HepG2 (cell line): Measurements from ENCODE around the gene CBX2. TPM values are rescaled to one million over a fixed set of nuclear protein-coding genes. Genes with fewer than 3 reads are reported as not detected.

Experiments used
- CEBPG ChIP-seq: IDR thresholded peaks from 2 replicates; pipeline ENCODE4 v1.6.1; 2016
- GTF2F1 ChIP-seq: fragments of 150-350 bp; IDR thresholded peaks from 2 replicates; pipeline ENCODE4 v1.6.1; 2014; ENCODE audit warnings: low read length
- HMGXB3 ChIP-seq: sonication (generic); formaldehyde crosslinking; IDR thresholded peaks from 2 replicates; pipeline ENCODE4 v1.4.0; 2020; ENCODE audit warnings: missing genetic modification reagents, borderline replicate concordance
- MAFK ChIP-seq, 2 experiments: IDR thresholded peaks in 1 of 2; conservative IDR thresholded peaks in 1 of 2; 2 replicates each; pipeline ENCODE4 v1.6.1; 2011; ENCODE audit warnings: improper control_type of control experiment in 2 of 2, low read length in 2 of 2
- NRL ChIP-seq: sonication (generic); formaldehyde crosslinking; IDR thresholded peaks from 2 replicates; pipeline ENCODE4 v1.5.0; 2020; ENCODE audit warnings: missing genetic modification reagents, mild to moderate bottlenecking, moderate library complexity, borderline replicate concordance
- PITX1 ChIP-seq: sonication (generic); formaldehyde crosslinking; IDR thresholded peaks from 2 replicates; pipeline ENCODE4 v1.5.1; 2020; ENCODE audit warnings: mild to moderate bottlenecking, missing genetic modification reagents
- RBM39 ChIP-seq: fragments of 200-400 bp; formaldehyde crosslinking; IDR thresholded peaks from one replicate; pipeline ENCODE4 v1.6.1; 2018; ENCODE audit warnings: antibody characterized with exemption, mild to moderate bottlenecking, low read depth, low read length; ENCODE audit not compliant: poor library complexity, severe bottlenecking
- TBX2 ChIP-seq: sonication (generic); formaldehyde crosslinking; IDR thresholded peaks from 2 replicates; pipeline ENCODE4 v1.5.0; 2020; ENCODE audit warnings: missing genetic modification reagents, mild to moderate bottlenecking, borderline replicate concordance
- U2AF2 ChIP-seq: fragments of 200-400 bp; formaldehyde crosslinking; IDR thresholded peaks from 2 replicates; pipeline ENCODE4 v1.6.1; 2017; ENCODE audit warnings: low read depth, mild to moderate bottlenecking, low read length
- ZNF235 ChIP-seq: sonication (generic); formaldehyde crosslinking; IDR thresholded peaks from 2 replicates; pipeline ENCODE4 v1.8.1; 2023; ENCODE audit warnings: mild to moderate bottlenecking, missing genetic modification reagents, borderline replicate concordance
- ZNF484 ChIP-seq: sonication (generic); formaldehyde crosslinking; IDR thresholded peaks from 2 replicates; pipeline ENCODE4 v1.5.1; 2020; ENCODE audit warnings: mild to moderate bottlenecking, low read depth, missing genetic modification reagents, borderline replicate concordance
- ZNF550 ChIP-seq: sonication (generic); formaldehyde crosslinking; IDR thresholded peaks from 2 replicates; pipeline ENCODE4 v1.4.0; 2020; ENCODE audit warnings: mild to moderate bottlenecking, missing genetic modification reagents, borderline replicate concordance
- ZNF569 ChIP-seq: sonication (generic); formaldehyde crosslinking; IDR thresholded peaks from 2 replicates; pipeline ENCODE4 v1.5.0; 2020; ENCODE audit warnings: mild to moderate bottlenecking, missing genetic modification reagents, moderate library complexity, borderline replicate concordance
- ZSCAN30 ChIP-seq: sonication (generic); formaldehyde crosslinking; IDR thresholded peaks from 2 replicates; pipeline ENCODE4 v1.5.0; 2020; ENCODE audit warnings: mild to moderate bottlenecking, missing genetic modification reagents
- ZSCAN5A ChIP-seq: sonication (generic); formaldehyde crosslinking; IDR thresholded peaks from 2 replicates; pipeline ENCODE4 v1.8.0; 2022; ENCODE audit warnings: mild to moderate bottlenecking, missing genetic modification reagents, borderline replicate concordance
- polyA plus RNA-seq, 8 experiments: library from polyadenylated mRNA; depleted of rRNA in 3 of 8; stranded (reverse) in 7 of 8; unstranded in 1 of 8; fragments of >200 nt; fragmentation: Illumina TruSeq in 4 of 8; extraction: Trizol in 4 of 8; gene quantifications; 2 replicates each; pipeline versions ENCODE4 v1.2.1 to v1.2.3, GENCODE V29; 2011 to 2016; ENCODE audit warnings: low read depth in 4 of 8, missing spikeins in 1 of 8, mixed read lengths in 1 of 8; ENCODE audit not compliant: insufficient read depth in 1 of 8
- total RNA-seq, 5 experiments: library from RNA; depleted of rRNA; stranded (reverse); fragments of >200 nt; fragmentation: Illumina TruSeq; extraction: Trizol; gene quantifications; 2 replicates each; pipeline ENCODE4 v1.2.3, GENCODE V29; 2016; ENCODE audit warnings: low read depth in 1 of 5
- TF ChIP-seq, protein P1 (sequence below): sonication (generic); formaldehyde crosslinking; IDR thresholded peaks from 2 replicates; pipeline ENCODE4 v1.4.0; 2020; ENCODE audit warnings: missing genetic modification reagents, borderline replicate concordance
- TF ChIP-seq, protein P2 (sequence below): IDR thresholded peaks from 2 replicates; pipeline ENCODE4 v1.6.1; 2016; ENCODE audit warnings: low read depth, control low read depth

The CBX2 gene
- total and polyA plus RNA-seq, 2 of the 13 experiments (the other 11 are each of a cell fraction or from before 2014, with no cell fraction given): 14.5 to 31.1 TPM

DNA sequence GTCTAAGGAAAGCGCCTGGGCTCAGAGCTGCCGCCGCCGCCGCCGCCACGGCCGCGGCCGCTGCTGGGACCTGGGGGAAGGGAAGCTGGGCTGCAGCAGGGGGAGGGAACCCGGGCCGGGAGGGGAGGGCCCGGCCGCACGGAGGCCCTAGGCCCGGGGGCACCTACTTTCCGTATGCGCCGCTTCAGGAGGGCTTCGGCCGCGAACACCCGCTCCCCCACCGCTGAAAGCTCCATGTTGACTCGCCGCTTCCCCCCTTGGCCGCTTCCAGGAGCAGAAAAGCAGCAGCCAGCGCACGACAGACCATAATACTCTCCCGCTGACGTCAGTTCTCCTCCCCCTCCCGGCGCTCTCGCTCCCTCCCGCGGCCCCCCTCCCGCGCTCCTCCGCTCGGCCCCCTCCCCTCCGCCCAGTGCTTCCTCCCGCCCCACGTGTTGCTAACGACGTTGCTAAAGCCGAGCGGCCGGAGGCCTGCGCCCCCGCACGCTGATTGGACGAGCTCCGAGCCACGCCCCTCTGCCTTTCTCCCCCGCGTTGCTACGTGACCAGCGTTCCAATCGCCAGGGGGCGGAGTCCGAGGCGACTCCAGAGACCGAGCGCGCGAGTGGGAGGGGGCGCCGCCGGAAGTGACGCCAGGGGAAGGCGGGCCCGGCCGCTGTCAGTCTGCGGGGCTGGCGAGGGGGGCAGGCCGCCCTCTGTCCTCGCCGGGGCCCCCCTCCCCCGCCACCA lies 19.0 kb downstream of the CBX2 start, which contains the start of gene CBX8 (continued):
- TF ChIP-seq GTF2F1 (no peak), HMGXB3 (peak; percentile 12; the same call in 1 of the 2 replicates), PITX1 (CRISPR knock-in tag) (peak; percentile 15; the same call in 1 of the 2 replicates), U2AF2 (no peak), NRL (CRISPR knock-in tag) (no peak; the same call in 1 of the 2 replicates), ZNF484 (CRISPR knock-in tag) (no peak), RBM39 (peak; percentile 87), ZNF550 (CRISPR knock-in tag) (no peak), ZSCAN5A (CRISPR knock-in tag) (0 out of 2 replicates have a peak, but pooled peaks have one; percentile 32), TBX2 (peak; percentile 59; the same call in 1 of the 2 replicates), ZNF235 (CRISPR knock-in tag) (no peak; the same call in 1 of the 2 replicates), MAFK (conservative IDR thresholded peaks at IDR 0.05 in 1 of 2, IDR thresholded peaks at IDR 0.05 in 1 of 2; ENCODE audit: low read length in 2 of 2) (no peak), ZNF569 (CRISPR knock-in tag) (no peak), ZSCAN30 (CRISPR knock-in tag) (no peak), CEBPG (no peak; the same call in 1 of the 2 replicates)
- TF ChIP-seq, protein P1, sequence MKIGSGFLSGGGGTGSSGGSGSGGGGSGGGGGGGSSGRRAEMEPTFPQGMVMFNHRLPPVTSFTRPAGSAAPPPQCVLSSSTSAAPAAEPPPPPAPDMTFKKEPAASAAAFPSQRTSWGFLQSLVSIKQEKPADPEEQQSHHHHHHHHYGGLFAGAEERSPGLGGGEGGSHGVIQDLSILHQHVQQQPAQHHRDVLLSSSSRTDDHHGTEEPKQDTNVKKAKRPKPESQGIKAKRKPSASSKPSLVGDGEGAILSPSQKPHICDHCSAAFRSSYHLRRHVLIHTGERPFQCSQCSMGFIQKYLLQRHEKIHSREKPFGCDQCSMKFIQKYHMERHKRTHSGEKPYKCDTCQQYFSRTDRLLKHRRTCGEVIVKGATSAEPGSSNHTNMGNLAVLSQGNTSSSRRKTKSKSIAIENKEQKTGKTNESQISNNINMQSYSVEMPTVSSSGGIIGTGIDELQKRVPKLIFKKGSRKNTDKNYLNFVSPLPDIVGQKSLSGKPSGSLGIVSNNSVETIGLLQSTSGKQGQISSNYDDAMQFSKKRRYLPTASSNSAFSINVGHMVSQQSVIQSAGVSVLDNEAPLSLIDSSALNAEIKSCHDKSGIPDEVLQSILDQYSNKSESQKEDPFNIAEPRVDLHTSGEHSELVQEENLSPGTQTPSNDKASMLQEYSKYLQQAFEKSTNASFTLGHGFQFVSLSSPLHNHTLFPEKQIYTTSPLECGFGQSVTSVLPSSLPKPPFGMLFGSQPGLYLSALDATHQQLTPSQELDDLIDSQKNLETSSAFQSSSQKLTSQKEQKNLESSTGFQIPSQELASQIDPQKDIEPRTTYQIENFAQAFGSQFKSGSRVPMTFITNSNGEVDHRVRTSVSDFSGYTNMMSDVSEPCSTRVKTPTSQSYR (CRISPR knock-in tag): peak; percentile 83; the same call in 1 of the 2 replicates
- TF ChIP-seq, protein P2, sequence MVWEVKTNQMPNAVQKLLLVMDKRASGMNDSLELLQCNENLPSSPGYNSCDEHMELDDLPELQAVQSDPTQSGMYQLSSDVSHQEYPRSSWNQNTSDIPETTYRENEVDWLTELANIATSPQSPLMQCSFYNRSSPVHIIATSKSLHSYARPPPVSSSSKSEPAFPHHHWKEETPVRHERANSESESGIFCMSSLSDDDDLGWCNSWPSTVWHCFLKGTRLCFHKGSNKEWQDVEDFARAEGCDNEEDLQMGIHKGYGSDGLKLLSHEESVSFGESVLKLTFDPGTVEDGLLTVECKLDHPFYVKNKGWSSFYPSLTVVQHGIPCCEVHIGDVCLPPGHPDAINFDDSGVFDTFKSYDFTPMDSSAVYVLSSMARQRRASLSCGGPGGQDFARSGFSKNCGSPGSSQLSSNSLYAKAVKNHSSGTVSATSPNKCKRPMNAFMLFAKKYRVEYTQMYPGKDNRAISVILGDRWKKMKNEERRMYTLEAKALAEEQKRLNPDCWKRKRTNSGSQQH (CRISPR knock-in tag): no peak; the same call in none of the 2 replicates
